CD4-positive, alpha-beta T cell treated with Interleukin-4 for 4 hours (primary cell): Measurements from ENCODE around the gene CDC73.

Experiments used
- DNase-seq: peaks from one replicate; pipeline ENCODE4 v3.0.0-alpha.2; 2020

Gene CDC73

DNA sequence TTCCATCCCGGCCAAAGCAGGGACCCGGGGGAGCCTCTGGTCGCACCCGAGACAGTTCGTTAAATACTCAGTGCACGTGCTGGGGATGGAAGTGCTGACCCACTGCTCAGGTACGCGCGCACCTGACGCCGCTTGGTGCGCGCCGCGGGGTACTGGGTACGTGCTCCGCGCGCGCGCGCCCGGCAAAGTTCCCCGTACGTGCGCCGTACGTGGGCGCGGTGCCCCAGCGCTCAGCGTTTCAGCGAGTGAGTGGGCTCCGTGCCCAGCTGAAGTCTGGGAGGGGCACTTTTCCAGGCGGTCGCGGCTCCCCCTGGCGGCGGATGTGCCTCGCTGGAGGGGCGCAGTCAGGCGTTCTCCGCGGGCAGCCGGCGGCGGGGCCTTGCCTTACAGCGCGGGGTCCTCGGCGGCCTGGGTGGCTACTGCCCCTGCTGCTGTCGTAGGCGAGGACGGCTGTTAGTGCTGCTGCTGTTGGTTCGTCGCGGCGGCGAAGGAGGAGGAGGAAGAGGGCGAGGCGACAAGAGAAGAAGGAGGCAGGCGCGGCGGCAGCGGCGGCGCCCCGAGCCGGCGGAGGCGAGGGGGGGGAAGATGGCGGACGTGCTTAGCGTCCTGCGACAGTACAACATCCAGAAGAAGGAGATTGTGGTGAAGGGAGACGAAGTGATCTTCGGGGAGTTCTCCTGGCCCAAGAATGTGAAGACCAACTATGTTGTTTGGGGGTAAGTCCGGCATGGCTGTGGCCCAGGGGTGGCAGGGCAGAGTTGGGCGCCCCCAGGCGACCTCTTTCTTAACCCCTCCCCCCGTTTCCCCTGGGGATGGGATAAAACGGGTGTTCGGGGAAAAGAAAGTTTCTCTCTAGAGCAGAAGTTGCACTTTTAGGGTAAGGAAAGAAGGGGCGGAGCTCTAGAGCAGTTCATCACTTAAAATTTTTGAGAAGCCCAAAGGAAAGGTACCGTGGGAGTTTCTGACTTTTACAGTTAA is at the start of gene CDC73:
TSS of gene CDC73 (plus strand) at position 416 of the 978 bp plus-strand sequence. CDS start at position 586, 170 bp downstream.
- peak; percentile 98 for DNase-seq

- no peak for DNase-seq
Observed at GRCh38 chr1:193077991-193078390, 43.8 kb upstream of the CDC73 start.

DNA sequence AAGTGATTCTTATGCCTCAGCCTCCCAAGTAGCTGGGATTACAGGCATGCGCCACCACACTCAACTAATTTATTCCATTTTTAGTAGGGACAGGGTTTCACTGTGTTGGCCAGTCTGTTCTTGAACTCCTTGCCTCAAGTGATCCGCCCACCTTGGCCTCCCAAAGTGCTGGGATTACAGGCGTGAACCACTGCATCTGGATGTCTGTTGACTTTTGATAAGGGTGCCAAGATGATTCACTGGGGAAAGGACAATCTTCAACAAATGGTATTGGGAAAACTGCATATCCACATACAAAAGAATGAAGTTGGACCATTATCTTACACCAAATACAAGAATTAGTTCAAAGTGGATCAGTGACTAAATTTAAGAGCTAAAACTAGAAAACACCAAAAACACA is 42.6 kb upstream of the CDC73 start:
- DNase-seq = no peak

DNA sequence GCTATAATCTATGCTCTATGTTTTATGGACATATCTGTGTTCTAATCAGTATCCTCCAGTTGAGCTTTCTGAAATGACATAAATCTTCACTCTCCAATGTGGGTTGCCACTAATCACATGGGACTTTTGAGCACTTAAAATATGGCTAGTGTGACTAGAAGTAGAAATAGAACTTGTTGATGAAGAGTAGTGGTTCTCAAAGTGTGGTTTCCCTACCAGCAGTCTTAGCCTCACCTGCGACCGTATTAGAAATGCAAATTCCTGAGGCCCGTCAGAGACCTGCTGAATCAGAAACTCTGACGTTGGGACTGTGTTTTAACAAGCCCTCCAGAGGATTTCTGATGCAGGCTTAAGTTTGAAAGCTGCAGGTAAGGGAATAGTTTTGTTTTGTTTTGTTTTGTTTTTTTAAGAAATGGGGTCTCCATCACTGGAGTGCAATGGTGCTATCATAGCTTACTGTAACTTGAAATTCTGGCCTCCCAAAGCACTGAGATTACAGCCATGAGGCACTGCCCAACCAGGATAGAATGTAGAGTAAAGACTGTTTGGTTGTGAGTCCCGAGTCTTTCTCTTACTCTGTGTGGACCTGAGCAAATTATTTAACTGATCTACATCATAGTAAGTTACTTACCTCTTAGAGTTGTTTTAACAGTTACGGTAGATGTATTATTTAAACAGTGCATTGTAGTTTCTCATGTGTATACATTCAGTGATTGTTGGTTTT is 38.3 kb upstream of the CDC73 start:
- DNase-seq = no peak

DNA sequence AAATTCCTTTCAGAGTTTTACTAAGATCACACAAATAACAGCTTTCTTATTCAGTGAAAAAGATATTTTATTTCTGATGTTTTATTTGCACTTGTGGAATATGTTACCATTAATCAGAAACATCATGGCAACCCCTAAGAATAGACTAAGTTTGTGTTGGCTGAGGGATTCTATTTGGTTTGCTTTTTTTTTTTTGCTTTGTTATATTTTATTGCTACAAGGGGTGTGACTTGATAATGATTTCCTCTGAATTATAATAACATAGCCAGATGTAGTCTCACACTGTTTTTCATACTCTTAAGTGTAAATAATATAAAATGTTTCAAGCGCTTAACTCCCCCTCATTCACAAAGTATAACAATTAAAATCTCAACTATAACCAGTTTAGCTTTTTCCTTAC is 36.6 kb upstream of the CDC73 start:
- DNase-seq = no peak

DNA sequence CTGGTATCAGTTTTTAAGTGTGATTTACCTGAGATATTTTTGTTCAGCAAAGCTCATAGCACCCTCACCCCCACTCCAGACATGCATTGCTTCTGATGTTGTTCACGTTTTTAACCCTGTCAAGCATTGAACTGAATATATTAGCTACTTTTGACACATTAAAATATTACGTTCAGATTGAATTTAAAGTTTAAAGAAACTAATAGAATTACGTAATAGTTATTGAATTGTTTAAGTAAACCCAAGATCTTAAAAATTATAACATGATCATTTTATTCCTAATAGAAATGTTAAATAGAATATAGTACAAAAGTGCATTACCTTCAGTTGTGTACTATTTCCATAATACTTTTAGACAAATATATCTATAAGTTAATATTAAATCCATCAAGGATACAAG is 35.5 kb upstream of the CDC73 start:
- no peak for DNase-seq

- DNase-seq = no peak
Observed at GRCh38 chr1:193087893-193088292, 33.9 kb upstream of the CDC73 start.

- no peak for DNase-seq
Observed at GRCh38 chr1:193090865-193091264, 31.0 kb upstream of the CDC73 start.

GRCh38 chr1:193094112-193094511 is 27.7 kb upstream of the CDC73 start:
- DNase-seq = no peak

- no peak for DNase-seq
Observed at GRCh38 chr1:193102662-193103061, 19.2 kb upstream of the CDC73 start.

- no peak for DNase-seq
Observed at GRCh38 chr1:193103759-193104501, 17.9 kb upstream of the CDC73 start.

DNA sequence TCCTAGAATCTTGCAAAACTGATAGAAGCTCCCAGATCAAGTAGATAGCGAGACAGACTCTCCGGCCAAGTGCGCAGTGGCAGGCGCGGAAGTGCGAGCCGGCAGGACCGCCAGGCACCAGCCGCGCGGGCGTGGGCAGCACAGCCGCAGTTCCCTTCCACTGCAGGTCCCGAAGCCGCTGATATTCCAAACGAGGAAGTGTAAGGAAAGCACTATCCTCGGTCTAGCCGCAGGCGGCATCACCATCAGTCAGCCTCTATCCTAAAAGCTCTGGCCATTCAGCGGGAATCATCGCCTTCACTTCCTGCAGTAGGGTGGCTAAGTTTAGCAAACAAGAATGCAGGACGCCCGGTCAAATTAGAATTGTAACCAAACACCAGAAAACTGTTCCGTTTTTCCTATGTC is 17.3 kb upstream of the CDC73 start:
- peak; percentile 2 for DNase-seq

- peak; percentile 73 for DNase-seq
Observed at GRCh38 chr1:193104907-193105820, 16.7 kb upstream of the CDC73 start, which contains the start of gene GLRX2. Gene GLRX2 (minus strand): TSS chr1:193105414. CDS start chr1:193105382, 32 bp downstream.

DNA sequence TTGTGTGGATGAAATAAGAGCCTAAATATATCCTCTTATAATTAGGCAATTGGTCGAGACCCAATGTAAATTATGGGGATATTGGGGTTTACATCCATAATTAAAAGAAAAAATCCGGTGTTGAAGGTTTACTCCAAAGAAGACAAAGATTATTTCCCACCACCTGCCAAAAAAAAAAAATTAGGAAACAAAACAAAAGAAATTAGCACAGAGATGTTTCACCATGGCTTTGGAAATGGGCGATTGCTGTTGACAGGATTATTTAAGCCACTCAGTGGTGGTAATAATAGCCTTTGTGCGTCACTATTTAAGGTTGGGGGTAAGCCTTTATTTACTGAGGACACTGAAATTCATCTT is 16.0 kb upstream of the CDC73 start:
- no peak for DNase-seq

GRCh38 chr1:193108471-193108870 is 13.4 kb upstream of the CDC73 start:
- no peak for DNase-seq

DNA sequence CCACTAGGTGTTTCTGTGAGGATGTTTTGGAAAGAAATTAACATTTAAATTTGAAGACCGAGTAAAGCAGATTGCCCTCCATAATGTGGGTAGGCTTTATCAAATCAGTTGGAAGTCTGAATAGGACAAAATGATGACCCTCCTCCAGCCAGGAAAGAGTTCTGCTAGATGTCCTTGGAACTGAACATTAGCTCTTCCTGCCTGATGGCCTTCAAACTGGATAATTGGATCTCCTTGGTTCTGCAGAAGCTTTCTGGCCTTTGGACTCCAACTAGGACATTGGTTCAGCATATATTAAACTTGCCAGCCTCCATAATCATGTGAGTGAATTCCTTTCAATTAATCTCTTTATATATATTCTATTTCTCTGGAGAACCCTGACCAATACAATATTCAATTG is 12.2 kb upstream of the CDC73 start:
- no peak for DNase-seq

- DNase-seq = no peak
Observed at GRCh38 chr1:193110246-193110645, 11.6 kb upstream of the CDC73 start.

DNA sequence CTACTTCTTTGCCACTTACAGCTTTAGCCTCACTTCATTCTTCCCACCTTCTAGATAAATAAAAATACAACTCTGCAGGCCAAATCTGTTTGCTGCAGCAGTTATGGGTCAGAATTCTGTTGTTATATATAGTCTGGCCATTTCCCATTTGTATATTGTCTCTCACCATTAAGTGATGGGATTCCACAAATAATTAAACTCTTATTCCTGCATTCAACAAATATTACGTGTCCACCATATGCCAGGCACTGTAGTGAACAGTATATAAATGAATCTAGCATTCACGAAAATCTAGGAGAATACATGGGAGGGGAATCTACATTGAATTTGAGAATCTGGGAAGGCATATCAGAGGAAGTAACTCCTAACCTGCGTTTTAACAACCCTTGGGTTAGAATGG is 11.0 kb upstream of the CDC73 start:
- DNase-seq = no peak

- DNase-seq = no peak
Observed at GRCh38 chr1:193111641-193112090, 10.2 kb upstream of the CDC73 start.

GRCh38 chr1:193113258-193113991 is 8.4 kb upstream of the CDC73 start:
- DNase-seq = no peak

DNA sequence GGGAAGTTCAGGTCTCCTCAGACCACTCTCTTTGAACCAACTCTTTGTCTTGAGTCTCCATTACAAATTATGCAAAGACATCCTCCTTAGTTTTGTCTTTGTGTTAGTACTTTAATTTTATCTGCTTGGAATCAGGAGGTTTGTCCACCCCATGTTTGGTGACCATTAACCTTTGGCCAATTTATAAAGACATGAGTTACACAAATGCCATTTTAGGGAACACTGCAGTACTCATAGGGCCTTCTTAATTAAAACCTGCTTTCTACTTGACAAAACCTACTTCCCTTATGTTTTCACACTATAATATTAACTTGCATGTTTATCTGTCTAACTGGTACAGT is 7.9 kb upstream of the CDC73 start:
- DNase-seq = no peak
